ENCODE data around the gene MYT1. TPM values are rescaled to one million over a fixed set of nuclear protein-coding genes. Genes with fewer than 3 reads are reported as not detected.

The MYT1 gene
- total and polyA plus RNA-seq, 5 experiments from 2014 or later = not detected

DNA sequence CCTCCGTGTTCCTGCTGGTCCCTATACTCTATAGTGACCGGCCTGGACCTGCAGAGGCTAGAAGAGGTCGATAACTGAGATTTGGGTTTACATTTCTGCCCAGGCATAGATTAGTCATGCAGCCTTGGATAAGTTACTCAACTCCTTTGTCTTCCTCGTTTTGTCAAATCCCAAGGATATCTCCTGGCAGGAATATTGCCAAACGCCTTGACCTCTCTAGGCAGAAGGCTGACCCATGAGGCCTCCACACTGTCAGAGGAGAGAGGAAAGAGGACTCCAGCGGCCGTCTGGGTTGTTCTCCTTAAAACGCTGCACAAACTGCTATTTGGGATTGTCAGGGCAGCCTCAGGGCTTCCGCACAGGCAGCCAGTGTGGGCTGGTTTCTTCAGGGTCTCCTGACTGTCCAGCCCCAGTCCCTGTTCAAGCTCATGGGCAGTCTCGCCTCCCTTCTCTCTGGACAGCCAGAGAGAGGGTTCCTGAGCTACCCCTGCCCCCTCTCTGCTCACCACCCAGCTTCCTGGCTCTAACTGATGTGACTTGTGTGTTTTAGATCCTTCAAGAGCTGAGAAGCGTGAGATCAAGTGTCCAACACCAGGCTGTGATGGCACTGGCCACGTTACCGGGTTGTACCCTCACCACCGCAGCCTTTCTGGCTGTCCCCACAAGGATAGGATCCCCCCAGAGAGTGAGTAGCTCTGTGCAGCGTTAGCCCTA, 46.6 kb downstream of the MYT1 start:
- peaks cover 8 to 12% (median 9%) of the 10 kb centered on the region in 4 donors for H3K4me1 Mint-ChIP-seq
- peak overlapping the region in 1 of 10 donors; percentile 58 for H3K27ac Mint-ChIP-seq
- no peak for ATAC-seq
- no peaks in the 10 kb centered on the region for H3K36me3 Mint-ChIP-seq
- H3K27me3 Mint-ChIP-seq = peaks cover 0 to 3% (median 0%) of the 10 kb centered on the region in 5 donors
- POLR2A ChIA-PET = no interaction called here
- no peaks in the 10 kb centered on the region for H3K9me3 Mint-ChIP-seq
- H3K4me3 Mint-ChIP-seq = peak overlapping the region in 1 of 10 donors; percentile 62
- DNase-seq = no peak

DNA sequence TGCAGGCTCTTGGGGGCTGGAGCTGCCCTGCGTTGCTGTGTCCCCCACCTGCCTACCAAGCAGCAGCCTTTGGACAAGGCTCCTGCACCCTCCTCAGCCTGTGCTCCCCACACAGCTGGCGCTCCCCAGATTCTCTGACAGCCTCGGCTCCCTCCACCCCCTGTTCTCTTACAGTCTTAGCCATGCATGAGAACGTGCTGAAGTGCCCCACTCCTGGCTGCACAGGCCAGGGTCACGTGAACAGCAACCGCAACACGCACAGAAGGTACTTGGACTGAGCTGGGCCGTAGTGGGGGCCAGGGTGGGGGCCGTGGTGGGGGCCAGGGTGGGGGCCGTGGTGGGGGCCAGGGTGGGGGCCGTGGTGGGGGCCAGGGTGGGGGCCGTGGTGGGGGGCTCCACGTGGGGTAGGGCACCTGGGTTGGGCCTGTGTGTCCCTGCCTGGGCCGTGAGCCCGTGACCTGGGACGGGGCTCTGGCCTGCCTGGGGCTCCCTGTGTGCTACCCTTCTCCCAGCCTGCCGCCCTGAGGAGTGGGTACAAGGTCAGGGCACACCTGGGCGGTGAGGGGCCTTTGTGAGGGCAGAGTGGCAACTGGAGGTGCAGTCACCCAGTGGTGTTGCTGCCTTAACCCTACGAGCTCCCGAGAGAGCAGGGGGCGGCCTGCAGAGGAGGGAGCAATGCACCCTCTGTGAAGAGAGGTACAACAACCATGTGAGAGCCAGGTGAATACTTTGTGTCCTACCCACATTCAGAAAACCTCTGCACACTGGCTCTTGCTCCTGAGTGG, 47.8 kb downstream of the MYT1 start:
- Mint-ChIP-seq H3K36me3 (no peaks in the 10 kb centered on the region), H3K4me1 (peaks cover 8 to 19% (median 11%) of the 10 kb centered on the region in 4 donors), H3K9me3 (no peaks in the 10 kb centered on the region), H3K4me3 (no peak overlapping the region), H3K27me3 (no peaks in the 10 kb centered on the region), H3K27ac (peak overlapping the region in 1 of 10 donors; percentile 58)
- DNase-seq = no peak
- ATAC-seq = no peak
- POLR2A ChIA-PET = no interaction called here

DNA sequence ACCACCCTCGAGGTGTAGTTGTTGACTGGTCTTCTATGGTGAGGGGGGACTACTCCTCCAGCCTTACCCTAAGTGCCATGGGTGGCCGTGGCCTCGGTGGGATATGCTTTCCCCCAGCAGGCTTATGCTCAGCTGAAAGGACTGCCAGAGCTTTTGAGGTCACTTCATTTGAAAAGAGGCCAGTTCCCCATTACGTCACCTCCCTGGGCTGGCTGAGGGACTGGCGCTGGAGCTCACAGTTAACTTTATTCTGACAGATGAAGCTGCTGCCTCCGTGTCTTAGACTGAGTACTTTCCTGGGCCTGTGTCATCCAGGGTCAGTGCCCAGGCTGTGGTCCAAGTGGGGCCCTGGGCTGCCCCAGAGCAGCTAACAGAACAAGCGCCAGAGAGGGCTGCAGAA, 48.5 kb downstream of the MYT1 start:
- ATAC-seq = no peak
- POLR2A ChIA-PET = no interaction called here
- H3K9me3 Mint-ChIP-seq = no peaks in the 10 kb centered on the region
- DNase-seq = no peak
- H3K27ac Mint-ChIP-seq = no peak overlapping the region
- peaks cover 8 to 19% (median 11%) of the 10 kb centered on the region in 4 donors for H3K4me1 Mint-ChIP-seq
- no peaks in the 10 kb centered on the region for H3K36me3 Mint-ChIP-seq
- no peaks in the 10 kb centered on the region for H3K27me3 Mint-ChIP-seq
- no peak overlapping the region for H3K4me3 Mint-ChIP-seq

DNA sequence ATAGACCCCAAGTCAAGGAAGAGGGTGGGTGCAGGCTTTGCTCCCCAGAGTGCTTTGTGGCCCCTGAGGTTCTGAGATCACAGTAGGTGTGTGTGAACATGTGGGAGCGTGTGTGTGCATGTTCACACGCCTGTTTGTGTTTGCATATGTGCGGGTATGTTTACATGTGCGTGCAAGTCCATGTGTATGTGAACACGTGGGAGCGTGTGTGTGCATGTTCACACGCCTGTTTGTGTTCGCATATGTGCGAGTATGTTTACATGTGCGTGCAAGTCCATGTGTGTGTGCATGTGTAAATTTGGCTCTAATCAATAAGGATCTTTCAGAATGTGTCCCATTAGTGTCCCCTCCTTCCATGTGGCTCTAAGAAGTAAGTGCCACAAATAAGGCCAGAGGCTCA, 49.9 kb downstream of the MYT1 start:
- no peaks in the 10 kb centered on the region for H3K27me3 Mint-ChIP-seq
- no peak overlapping the region for H3K4me3 Mint-ChIP-seq
- H3K4me1 Mint-ChIP-seq = peaks cover 10 to 19% (median 11%) of the 10 kb centered on the region in 4 donors
- POLR2A ChIA-PET = no interaction called here
- no peaks in the 10 kb centered on the region for H3K36me3 Mint-ChIP-seq
- no peak for DNase-seq
- H3K9me3 Mint-ChIP-seq = no peaks in the 10 kb centered on the region
- ATAC-seq = no peak
- H3K27ac Mint-ChIP-seq = no peak overlapping the region

DNA sequence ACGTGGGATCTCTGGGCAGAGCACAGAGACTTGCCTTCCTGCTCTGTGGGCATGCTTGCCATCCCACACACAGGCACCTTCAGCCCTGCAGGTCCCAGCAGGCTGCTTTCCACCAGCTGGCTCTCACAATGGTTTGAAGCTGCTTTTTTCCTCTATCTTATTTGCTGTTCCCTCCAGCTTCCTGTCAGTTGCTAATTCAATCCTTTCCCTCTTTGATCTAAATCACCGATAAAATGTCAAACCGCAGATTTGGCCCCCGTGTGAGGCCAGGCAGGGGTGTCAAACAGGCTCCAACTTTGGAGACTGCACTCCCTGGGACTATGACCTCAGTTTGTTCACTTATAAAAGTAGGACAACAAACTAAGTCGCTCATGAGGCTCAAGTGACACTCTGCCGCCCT, 50.7 kb downstream of the MYT1 start:
- H3K9me3 Mint-ChIP-seq = no peaks in the 10 kb centered on the region
- H3K4me1 Mint-ChIP-seq = peaks cover 10 to 20% (median 13%) of the 10 kb centered on the region in 4 donors
- POLR2A ChIA-PET = no interaction called here
- H3K4me3 Mint-ChIP-seq = peak overlapping the region in 1 of 10 donors; percentile 55
- peak overlapping the region in 2 of 10 donors; percentile 38 to 73 for H3K27ac Mint-ChIP-seq
- no peak for ATAC-seq
- no peaks in the 10 kb centered on the region for H3K36me3 Mint-ChIP-seq
- no peak for DNase-seq
- no peaks in the 10 kb centered on the region for H3K27me3 Mint-ChIP-seq

DNA sequence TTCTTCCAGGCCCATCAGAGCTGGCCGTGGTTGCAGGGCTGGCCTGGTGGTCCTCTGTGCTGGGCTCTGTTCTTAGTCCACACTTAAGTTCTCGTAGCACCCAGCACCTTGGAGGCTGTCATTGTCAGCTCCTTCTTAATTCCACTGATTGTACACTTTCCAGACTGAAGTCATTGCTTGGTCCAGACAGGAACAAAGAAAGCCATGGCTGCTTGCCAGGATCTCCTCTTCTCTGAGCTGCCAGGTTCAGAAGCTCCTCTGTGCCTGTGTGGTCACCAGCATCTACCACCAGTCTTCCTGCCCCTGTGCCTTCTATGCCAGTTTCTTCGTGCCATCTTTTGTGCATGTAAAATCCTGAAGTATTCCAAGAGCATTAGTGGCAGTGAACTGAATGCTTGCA, 51.8 kb downstream of the MYT1 start:
- H3K9me3 Mint-ChIP-seq = no peaks in the 10 kb centered on the region
- ATAC-seq (no peak), DNase-seq (no peak)
- H3K4me3 Mint-ChIP-seq = no peak overlapping the region
- H3K36me3 Mint-ChIP-seq = no peaks in the 10 kb centered on the region
- no peaks in the 10 kb centered on the region for H3K27me3 Mint-ChIP-seq
- H3K27ac Mint-ChIP-seq = peak overlapping the region in 1 of 10 donors; percentile 74
- POLR2A ChIA-PET = no interaction called here
- peaks cover 10 to 20% (median 13%) of the 10 kb centered on the region in 4 donors for H3K4me1 Mint-ChIP-seq

DNA sequence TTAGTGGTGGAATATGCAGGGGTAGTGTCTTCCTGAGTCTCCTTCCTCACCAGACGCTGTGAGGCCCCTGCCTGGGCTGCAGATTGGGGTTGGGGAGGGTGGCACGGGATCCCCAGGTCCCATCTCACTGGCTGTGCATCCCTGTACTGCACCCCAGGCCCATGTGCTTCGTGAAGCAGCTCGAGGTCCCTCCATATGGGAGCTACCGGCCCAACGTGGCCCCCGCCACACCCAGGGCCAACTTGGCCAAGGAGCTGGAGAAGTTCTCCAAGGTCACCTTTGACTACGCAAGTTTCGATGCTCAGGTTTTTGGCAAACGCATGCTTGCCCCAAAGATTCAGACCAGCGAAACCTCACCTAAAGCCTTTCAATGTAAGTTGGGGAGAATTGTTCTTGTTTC, 52.7 kb downstream of the MYT1 start:
- Mint-ChIP-seq H3K4me1 (peaks cover 10 to 20% (median 13%) of the 10 kb centered on the region in 4 donors), H3K27me3 (no peaks in the 10 kb centered on the region), H3K4me3 (no peak overlapping the region), H3K27ac (peak overlapping the region in 1 of 10 donors; percentile 74), H3K9me3 (no peaks in the 10 kb centered on the region), H3K36me3 (no peaks in the 10 kb centered on the region)
- no peak for ATAC-seq
- POLR2A ChIA-PET = no interaction called here
- DNase-seq = no peak

DNA sequence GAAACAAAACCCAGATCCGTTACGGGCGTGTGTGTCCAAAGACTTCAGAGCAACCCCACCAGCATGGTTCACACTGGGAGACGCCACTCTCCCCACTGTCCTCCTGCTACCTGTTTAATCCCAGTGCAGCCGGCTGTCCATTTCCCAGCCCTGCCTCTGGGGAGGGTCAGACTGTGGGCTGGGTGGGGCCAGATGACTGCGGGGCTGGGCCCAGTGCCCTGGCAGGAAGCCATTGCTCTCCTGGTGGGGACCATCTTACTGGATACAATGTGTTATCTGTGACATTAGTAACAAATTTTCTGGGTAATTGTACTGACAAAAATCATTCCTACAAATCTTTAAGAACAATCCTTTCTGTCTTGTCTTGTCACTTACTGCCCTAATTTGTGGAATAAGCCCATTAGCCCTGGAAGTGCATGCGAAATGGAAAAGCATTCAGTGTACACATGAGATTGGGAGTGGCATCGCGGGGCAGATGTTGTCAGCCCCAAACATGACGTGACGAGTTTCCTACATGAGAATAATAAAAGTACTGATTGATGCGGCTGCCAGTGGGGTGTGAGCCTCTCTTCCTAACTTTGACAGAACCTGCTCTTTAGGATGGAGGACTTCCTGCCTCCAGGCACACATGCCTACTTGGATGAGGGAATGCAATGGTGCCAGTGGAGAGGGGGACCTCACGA, 53.4 kb downstream of the MYT1 start:
- POLR2A ChIA-PET = no interaction called here
- no peak overlapping the region for H3K4me3 Mint-ChIP-seq
- no peaks in the 10 kb centered on the region for H3K36me3 Mint-ChIP-seq
- H3K4me1 Mint-ChIP-seq = peaks cover 10 to 20% (median 13%) of the 10 kb centered on the region in 4 donors
- ATAC-seq = no peak
- H3K27ac Mint-ChIP-seq = no peak overlapping the region
- no peaks in the 10 kb centered on the region for H3K27me3 Mint-ChIP-seq
- no peak for DNase-seq
- no peaks in the 10 kb centered on the region for H3K9me3 Mint-ChIP-seq

DNA sequence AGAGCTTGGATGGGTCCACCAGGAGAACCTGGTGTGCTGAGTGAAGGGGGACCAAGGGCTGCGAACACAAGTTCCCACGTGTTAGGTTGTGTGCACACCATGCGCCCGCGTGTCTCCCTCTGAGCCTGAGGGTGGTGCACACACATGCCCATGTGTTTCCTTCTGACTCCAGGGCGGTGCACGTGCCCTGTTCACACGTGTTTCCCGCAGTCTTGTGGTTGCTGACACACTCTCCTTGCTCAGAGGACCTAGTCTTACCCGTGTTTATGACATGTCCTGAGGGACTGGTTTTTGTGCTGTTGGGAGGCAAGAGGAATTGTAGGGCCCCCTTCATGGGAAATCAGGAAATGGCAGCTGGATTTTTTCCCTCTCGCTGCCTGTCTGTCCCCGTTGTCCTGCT, 55.0 kb downstream of the MYT1 start:
- POLR2A ChIA-PET = no interaction called here
- DNase-seq = no peak
- peaks cover 10 to 26% (median 13%) of the 10 kb centered on the region in 4 donors for H3K4me1 Mint-ChIP-seq
- H3K4me3 Mint-ChIP-seq = no peak overlapping the region
- H3K9me3 Mint-ChIP-seq = no peaks in the 10 kb centered on the region
- peak overlapping the region in 1 of 10 donors; percentile 18 for H3K27ac Mint-ChIP-seq
- no peaks in the 10 kb centered on the region for H3K36me3 Mint-ChIP-seq
- ATAC-seq = no peak
- H3K27me3 Mint-ChIP-seq = peaks cover 0 to 6% (median 0%) of the 10 kb centered on the region in 5 donors

DNA sequence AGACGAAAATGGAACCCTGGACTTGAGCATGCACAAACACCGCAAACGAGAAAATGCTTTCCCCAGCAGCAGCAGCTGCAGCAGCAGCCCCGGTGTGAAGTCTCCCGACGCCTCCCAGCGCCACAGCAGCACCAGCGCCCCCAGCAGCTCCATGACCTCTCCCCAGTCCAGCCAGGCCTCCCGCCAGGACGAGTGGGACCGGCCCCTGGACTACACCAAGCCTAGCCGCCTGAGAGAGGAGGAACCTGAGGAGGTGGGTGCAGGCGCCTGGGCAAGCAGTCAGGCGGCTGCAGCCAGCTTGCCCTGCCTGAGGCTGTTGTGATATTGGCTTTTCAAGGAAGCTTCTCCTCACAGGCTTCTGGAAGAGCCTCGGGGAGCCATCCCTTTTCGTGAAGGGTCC, 55.5 kb downstream of the MYT1 start:
- no peak overlapping the region for H3K4me3 Mint-ChIP-seq
- POLR2A ChIA-PET = no interaction called here
- H3K4me1 Mint-ChIP-seq = peaks cover 6 to 27% (median 8%) of the 10 kb centered on the region in 4 donors
- ATAC-seq = no peak
- no peak overlapping the region for H3K27ac Mint-ChIP-seq
- no peaks in the 10 kb centered on the region for H3K9me3 Mint-ChIP-seq
- no peaks in the 10 kb centered on the region for H3K36me3 Mint-ChIP-seq
- H3K27me3 Mint-ChIP-seq = peaks cover 0 to 6% (median 0%) of the 10 kb centered on the region in 5 donors
- no peak for DNase-seq

DNA sequence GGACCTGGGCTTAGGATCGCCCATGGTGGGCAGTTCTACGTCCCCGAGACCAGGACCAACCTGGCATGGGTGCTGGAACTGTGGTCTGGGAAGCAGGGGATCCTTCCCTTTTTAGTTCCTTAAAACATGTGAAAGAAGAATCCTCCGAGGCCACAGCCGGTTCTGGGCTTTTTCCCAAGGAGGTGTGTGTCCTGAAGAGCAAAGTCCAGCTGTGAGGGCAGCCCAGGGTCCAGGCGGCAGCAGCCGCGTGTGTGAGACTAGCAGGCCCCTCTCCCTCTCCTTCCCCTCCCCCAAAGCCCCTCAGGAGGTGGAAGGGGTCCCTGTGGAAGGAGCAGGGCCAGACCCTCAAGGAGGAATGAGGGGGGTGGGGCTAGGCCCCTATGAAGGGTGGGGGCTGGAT, 56.2 kb downstream of the MYT1 start:
- peaks cover 0 to 6% (median 0%) of the 10 kb centered on the region in 5 donors for H3K27me3 Mint-ChIP-seq
- ATAC-seq (no peak), DNase-seq (no peak)
- POLR2A ChIA-PET = no interaction called here
- no peaks in the 10 kb centered on the region for H3K36me3 Mint-ChIP-seq
- H3K4me3 Mint-ChIP-seq = no peak overlapping the region
- H3K4me1 Mint-ChIP-seq = peaks cover 0 to 23% (median 5%) of the 10 kb centered on the region in 4 donors
- H3K27ac Mint-ChIP-seq = no peak overlapping the region
- no peaks in the 10 kb centered on the region for H3K9me3 Mint-ChIP-seq

DNA sequence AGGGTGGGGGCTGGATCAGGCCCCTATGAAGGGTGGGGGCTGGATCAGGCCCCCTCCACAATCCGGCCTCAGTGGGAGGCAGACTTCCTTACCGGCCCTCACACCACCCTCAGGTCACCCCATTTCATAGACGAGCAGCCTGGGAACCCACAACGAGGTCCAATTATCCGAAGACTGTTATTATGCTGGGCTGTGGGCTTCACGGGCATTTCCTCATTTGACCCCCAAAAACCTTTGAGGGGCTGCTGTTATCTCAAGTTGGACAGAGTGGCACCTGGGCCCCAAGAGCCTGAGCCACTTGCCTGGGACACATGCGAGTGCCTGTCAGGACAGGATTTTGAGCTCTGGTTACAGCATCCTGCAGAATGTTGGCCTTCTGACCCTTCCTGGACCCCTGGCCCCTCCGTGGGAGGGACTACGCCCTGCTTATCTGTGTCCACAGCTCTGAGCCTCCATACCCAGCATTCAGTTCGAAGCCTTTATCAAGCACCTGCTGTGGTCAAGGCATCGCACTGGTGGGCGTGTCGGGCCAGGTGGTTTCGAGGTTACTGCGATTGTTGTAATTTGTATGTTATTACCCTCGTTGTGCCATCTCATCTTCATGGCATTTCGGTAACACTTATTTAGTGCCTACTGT, 56.8 kb downstream of the MYT1 start:
- Mint-ChIP-seq H3K36me3 (no peaks in the 10 kb centered on the region), H3K27me3 (peaks cover 0 to 6% (median 0%) of the 10 kb centered on the region in 5 donors), H3K4me1 (peaks cover 0 to 22% (median 5%) of the 10 kb centered on the region in 4 donors), H3K27ac (peak overlapping the region in 1 of 10 donors; percentile 28), H3K4me3 (no peak overlapping the region), H3K9me3 (no peaks in the 10 kb centered on the region)
- ATAC-seq (no peak), DNase-seq (no peak)
- POLR2A ChIA-PET = no interaction called here

All from naive thymus-derived CD8-positive, alpha-beta T cell (primary cell).